SK-N-SH (cell line): ENCODE data around the gene DDA1. TPM values are rescaled to one million over a fixed set of nuclear protein-coding genes. Genes with fewer than 3 reads are reported as not detected.

Experiments
- CTCF ChIA-PET: fragments of 300-600, 350-600 bp; formaldehyde crosslinking; extraction: SDS; loops from one replicate; lab custom pipeline; 2021; lab: Yijun Ruan, JAX
- POLR2A ChIA-PET: fragments of 350-600 bp; sonication (Branson Sonifier 250); formaldehyde crosslinking; extraction: SDS; loops from one replicate; lab custom pipeline; 2020; ENCODE audit warnings: antibody characterized with exemption, inconsistent platforms; lab: Yijun Ruan, JAX
- DNase-seq: peaks from one replicate; pipeline ENCODE4 v3.0.0; 2012
- H2AFZ ChIP-seq: fragments of 200-600 bp; sonication (generic); 2 replicates; pipeline ENCODE4 v1.8.1; 2016; ENCODE audit warnings: antibody characterized with exemption, mild to moderate bottlenecking, low read depth
- H3F3A ChIP-seq: fragments of 200-600 bp; sonication (generic); replicated peaks from 2 replicates; pipeline ENCODE3; 2016; ENCODE audit warnings: antibody characterized with exemption, mild to moderate bottlenecking; ENCODE audit not compliant: insufficient read depth
- H3K27ac ChIP-seq, 2 experiments: fragments of 200-500 bp in 1 of 2; fragments of 200-600 bp in 1 of 2; sonication (Bioruptor generic) in 1 of 2; sonication (generic), shearing (Covaris generic) in 1 of 2; 2 replicates each; pipeline versions ENCODE4 v1.5.1 to v1.6.1; 2014 to 2016; ENCODE audit warnings: low read depth in 2 of 2, inconsistent platforms in 1 of 2, low read length in 1 of 2, mild to moderate bottlenecking in 1 of 2, mixed read lengths in 1 of 2
- H3K27me3 ChIP-seq: fragments of 200-600 bp; sonication (generic), shearing (Covaris generic); 2 replicates; pipeline ENCODE4 v1.6.1; 2016; ENCODE audit warnings: mixed run types; ENCODE audit not compliant: insufficient read depth
- H3K36me3 ChIP-seq, 2 experiments: fragments of 200-500 bp in 1 of 2; fragments of 200-600 bp in 1 of 2; sonication (Bioruptor generic) in 1 of 2; sonication (generic) in 1 of 2; replicated peaks in 1 of 2; 2 replicates each; pipeline versions ENCODE3 to v1.5.1; 2014 to 2016; ENCODE audit warnings: low read length in 1 of 2, mild to moderate bottlenecking in 1 of 2; ENCODE audit not compliant: insufficient read depth in 2 of 2, control insufficient read depth in 1 of 2
- H3K4me1 ChIP-seq, 2 experiments: fragments of 200-500 bp in 1 of 2; fragments of 200-600 bp in 1 of 2; sonication (Bioruptor generic) in 1 of 2; sonication (generic), shearing (Covaris generic) in 1 of 2; 2 replicates each; pipeline versions ENCODE4 v1.5.1 to v1.6.1; 2014 to 2016; ENCODE audit warnings: low read depth in 1 of 2, low read length in 1 of 2, mixed run types in 1 of 2; ENCODE audit not compliant: insufficient read depth in 2 of 2, control insufficient read depth in 1 of 2
- H3K4me2 ChIP-seq: fragments of 200-600 bp; sonication (generic), shearing (Covaris generic); 2 replicates; pipeline ENCODE4 v1.6.1; 2017; ENCODE audit warnings: mixed run types
- H3K4me3 ChIP-seq, 2 experiments: fragments of 200-500 bp in 1 of 2; fragments of 200-600 bp in 1 of 2; sonication (Bioruptor generic) in 1 of 2; sonication (generic), shearing (Covaris generic) in 1 of 2; 2 replicates each; pipeline versions ENCODE4 v1.5.1 to v1.8.1; 2014 to 2016; ENCODE audit warnings: low read depth in 2 of 2, inconsistent platforms in 1 of 2, low read length in 1 of 2, mild to moderate bottlenecking in 1 of 2, mixed read lengths in 1 of 2, moderate library complexity in 1 of 2
- H3K79me2 ChIP-seq: fragments of 200-600 bp; sonication (generic); 2 replicates; pipeline ENCODE4 v1.8.1; 2017; ENCODE audit warnings: mild to moderate bottlenecking; ENCODE audit not compliant: insufficient read depth
- H3K9ac ChIP-seq: fragments of 200-600 bp; sonication (generic); 2 replicates; pipeline ENCODE4 v1.6.1; 2017; ENCODE audit warnings: mixed run types
- H3K9me2 ChIP-seq: fragments of 200-600 bp; sonication (generic); 2 replicates; pipeline ENCODE4 v1.6.1; 2017; ENCODE audit warnings: mixed run types
- H3K9me3 ChIP-seq: fragments of 200-600 bp; sonication (generic); 2 replicates; pipeline ENCODE4 v1.6.1; 2017; ENCODE audit warnings: mixed run types, mild to moderate bottlenecking, moderate library complexity
- H4K20me1 ChIP-seq: fragments of 200-600 bp; sonication (generic); 2 replicates; pipeline ENCODE4 v1.6.1; 2017; ENCODE audit warnings: mild to moderate bottlenecking, mixed run types; ENCODE audit not compliant: insufficient read depth
- ELF1 ChIP-seq: IDR thresholded peaks from 2 replicates; pipeline ENCODE4 v1.4.0; 2012
- EZH2phosphoT487 ChIP-seq: fragments of 200-600 bp; sonication (generic); IDR thresholded peaks from 2 replicates; pipeline ENCODE4 v1.6.1; 2017; ENCODE audit warnings: low read depth, mixed run types, mild to moderate bottlenecking, antibody characterized with exemption, moderate library complexity, borderline replicate concordance
- FOSL2 ChIP-seq: IDR thresholded peaks from 2 replicates; pipeline ENCODE4 v1.4.0; 2012; ENCODE audit warnings: low read depth, mild to moderate bottlenecking, moderate library complexity, borderline replicate concordance
- FOXJ3 ChIP-seq: sonication (generic); formaldehyde crosslinking; IDR thresholded peaks from 2 replicates; pipeline ENCODE4 v1.5.1; 2020; ENCODE audit warnings: mild to moderate bottlenecking, missing genetic modification reagents
- FOXM1 ChIP-seq: IDR thresholded peaks from 2 replicates; pipeline ENCODE4 v1.4.0; 2012; ENCODE audit warnings: low read depth, mild to moderate bottlenecking
- GABPA ChIP-seq: IDR thresholded peaks from 2 replicates; pipeline ENCODE4 v1.4.0; 2012; ENCODE audit warnings: low read depth, mild to moderate bottlenecking
- GATA2 ChIP-seq: sonication (generic); formaldehyde crosslinking; IDR thresholded peaks from 2 replicates; pipeline ENCODE4 v1.5.0; 2020; ENCODE audit warnings: mild to moderate bottlenecking, missing genetic modification reagents
- MEF2A ChIP-seq: IDR thresholded peaks from 2 replicates; pipeline ENCODE4 v1.4.0; 2012; ENCODE audit warnings: low read depth, borderline replicate concordance
- MXI1 ChIP-seq: IDR thresholded peaks from 2 replicates; pipeline ENCODE4 v1.6.1; 2012; ENCODE audit warnings: mild to moderate bottlenecking, low read depth, low read length, improper control_type of control experiment
- NFIC ChIP-seq: IDR thresholded peaks from 2 replicates; pipeline ENCODE4 v1.4.0; 2012; ENCODE audit warnings: borderline replicate concordance
- RFX5 ChIP-seq: IDR thresholded peaks from 2 replicates; pipeline ENCODE4 v1.6.1; 2012; ENCODE audit warnings: mild to moderate bottlenecking, improper control_type of control experiment, low read length
- RXRA ChIP-seq: IDR thresholded peaks from 2 replicates; pipeline ENCODE4 v1.4.0; 2012; ENCODE audit warnings: low read depth, mild to moderate bottlenecking, borderline replicate concordance
- SMC3 ChIP-seq: IDR thresholded peaks from 2 replicates; pipeline ENCODE4 v1.6.1; 2012; ENCODE audit warnings: low read depth, low read length, improper control_type of control experiment
- TEAD4 ChIP-seq: IDR thresholded peaks from 2 replicates; pipeline ENCODE4 v1.4.0; 2012; ENCODE audit warnings: mild to moderate bottlenecking, borderline replicate concordance; ENCODE audit not compliant: insufficient read depth
- USF1 ChIP-seq: IDR thresholded peaks from 2 replicates; pipeline ENCODE4 v1.4.0; 2012; ENCODE audit warnings: low read depth, borderline replicate concordance
- WGBS: methylation state at CpG from one replicate; pipeline ENCODE4 v1.1.6; 2017; ENCODE audit warnings: low lambda C conversion rate; 5-methylcytosine and 5-hydroxymethylcytosine counted together
- polyA plus RNA-seq, 3 experiments: library from polyadenylated mRNA; depleted of rRNA; stranded (reverse); fragments of >200 nt; gene quantifications; 2 replicates each; pipeline ENCODE4 v1.2.3, GENCODE V29; 2012
- TF ChIP-seq, protein P1 (sequence below): IDR thresholded peaks from 2 replicates; pipeline ENCODE4 v1.4.0; 2012; ENCODE audit warnings: low read depth, borderline replicate concordance
- TF ChIP-seq, protein P2 (sequence below): IDR thresholded peaks from 2 replicates; pipeline ENCODE4 v1.4.0; 2012; ENCODE audit warnings: low read depth
- TF ChIP-seq, protein P3 (sequence below): IDR thresholded peaks from 2 replicates; pipeline ENCODE4; 2012
- TF ChIP-seq, protein P4 (sequence below): IDR thresholded peaks from 2 replicates; pipeline ENCODE4 v1.6.1; 2012; ENCODE audit warnings: mild to moderate bottlenecking, low read depth, low read length, moderate library complexity

Gene DDA1
- polyA plus RNA-seq, 1 of the 3 experiments (the other 2 are of a cell fraction), result 135 TPM

DNA sequence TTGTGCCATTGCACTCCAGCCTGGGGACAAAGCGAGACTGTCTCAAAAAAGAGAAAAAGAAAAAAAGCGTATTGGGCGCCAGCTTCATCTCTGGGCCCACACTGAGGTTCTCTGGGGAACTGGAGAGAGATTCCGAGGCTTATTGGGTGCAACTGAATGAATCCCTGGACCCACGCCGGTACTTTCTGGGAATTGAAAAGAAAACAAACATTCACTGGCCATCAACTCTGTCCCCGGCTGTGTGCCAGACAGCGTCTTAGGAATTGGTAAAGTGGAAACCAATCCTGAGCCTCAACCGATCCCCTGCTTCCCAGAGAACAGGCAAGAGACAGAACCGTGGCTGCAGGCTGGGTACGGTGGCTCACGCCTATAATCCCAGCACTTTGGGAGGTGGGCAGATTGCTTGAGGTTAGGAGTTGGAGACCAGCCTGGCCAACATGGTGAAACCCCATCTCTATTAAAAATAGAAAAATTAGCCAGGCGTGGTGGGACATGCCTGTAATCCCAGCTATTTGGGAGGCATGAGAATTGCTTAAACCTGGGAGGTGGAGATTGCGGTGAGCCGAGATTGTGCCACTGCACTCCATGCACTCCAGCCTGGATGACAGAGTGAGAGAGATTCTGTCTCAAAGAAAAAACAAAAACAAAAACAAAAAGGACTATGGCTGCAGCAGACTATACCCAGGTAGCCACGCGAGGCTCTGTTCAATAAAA, 16.7 kb downstream of the DDA1 start:
- CTCF ChIA-PET, result no interaction called here
- WGBS, result 96% methylated on average over 17 of the region's 17 CpGs
- no peaks in the 10 kb centered on the region for H3K79me2 ChIP-seq
- H3K9me2 ChIP-seq, result no peaks in the 10 kb centered on the region
- no peaks in the 10 kb centered on the region for H3K27me3 ChIP-seq
- H3F3A ChIP-seq, result no peaks in the 10 kb centered on the region
- no peak for DNase-seq
- H3K27ac ChIP-seq, result no peak overlapping the region
- peaks cover 0 to 24% of the 10 kb centered on the region in 2 experiments for H3K36me3 ChIP-seq
- no peak overlapping the region for H3K9ac ChIP-seq
- no peak overlapping the region for H3K4me2 ChIP-seq
- H2AFZ ChIP-seq, result no peak overlapping the region
- no peaks in the 10 kb centered on the region for H3K9me3 ChIP-seq
- H3K4me1 ChIP-seq, result no peaks in the 10 kb centered on the region
- no peak for TF ChIP-seq NFIC
- TF ChIP-seq MXI1, result no peak
- no peaks in the 10 kb centered on the region for H4K20me1 ChIP-seq
- POLR2A ChIA-PET, result no interaction called here
- H3K4me3 ChIP-seq, result no peak overlapping the region

DNA sequence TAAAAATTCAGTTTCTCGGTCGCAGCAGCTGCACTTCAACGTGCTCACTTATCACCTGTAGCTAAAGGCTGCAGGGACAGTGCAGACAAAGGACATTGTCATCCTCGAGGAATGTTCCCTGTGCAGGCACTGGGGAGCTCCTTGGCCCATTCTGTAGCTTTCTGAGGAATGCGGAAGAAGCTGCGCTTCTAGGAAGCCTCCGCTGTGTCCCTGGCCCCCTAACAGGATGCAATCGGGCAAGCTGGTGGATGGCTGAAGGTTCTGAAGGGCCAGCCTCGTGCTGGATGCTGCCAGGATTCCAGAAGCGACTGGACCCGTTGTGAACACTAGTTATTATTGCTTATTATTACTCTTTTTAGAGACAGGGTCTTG, 17.2 kb downstream of the DDA1 start:
- no peaks in the 10 kb centered on the region for H3K79me2 ChIP-seq
- WGBS, result 90% methylated on average over 10 of the region's 11 CpGs
- CTCF ChIA-PET, result interaction anchor here (1.3 kb wide), 1 partner anchor 15 kb away, joined by 4 read pairs; no protein-coding TSS in a partner anchor
- TF ChIP-seq FOXM1, result no peak
- TF ChIP-seq RXRA, result no peak
- no peak for TF ChIP-seq MEF2A
- TF ChIP-seq FOXJ3 (CRISPR knock-in tag), result no peak
- TF ChIP-seq USF1, result no peak
- TF ChIP-seq, protein P1, sequence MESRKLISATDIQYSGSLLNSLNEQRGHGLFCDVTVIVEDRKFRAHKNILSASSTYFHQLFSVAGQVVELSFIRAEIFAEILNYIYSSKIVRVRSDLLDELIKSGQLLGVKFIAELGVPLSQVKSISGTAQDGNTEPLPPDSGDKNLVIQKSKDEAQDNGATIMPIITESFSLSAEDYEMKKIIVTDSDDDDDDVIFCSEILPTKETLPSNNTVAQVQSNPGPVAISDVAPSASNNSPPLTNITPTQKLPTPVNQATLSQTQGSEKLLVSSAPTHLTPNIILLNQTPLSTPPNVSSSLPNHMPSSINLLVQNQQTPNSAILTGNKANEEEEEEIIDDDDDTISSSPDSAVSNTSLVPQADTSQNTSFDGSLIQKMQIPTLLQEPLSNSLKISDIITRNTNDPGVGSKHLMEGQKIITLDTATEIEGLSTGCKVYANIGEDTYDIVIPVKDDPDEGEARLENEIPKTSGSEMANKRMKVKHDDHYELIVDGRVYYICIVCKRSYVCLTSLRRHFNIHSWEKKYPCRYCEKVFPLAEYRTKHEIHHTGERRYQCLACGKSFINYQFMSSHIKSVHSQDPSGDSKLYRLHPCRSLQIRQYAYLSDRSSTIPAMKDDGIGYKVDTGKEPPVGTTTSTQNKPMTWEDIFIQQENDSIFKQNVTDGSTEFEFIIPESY, result no peak
- TF ChIP-seq, protein P2, sequence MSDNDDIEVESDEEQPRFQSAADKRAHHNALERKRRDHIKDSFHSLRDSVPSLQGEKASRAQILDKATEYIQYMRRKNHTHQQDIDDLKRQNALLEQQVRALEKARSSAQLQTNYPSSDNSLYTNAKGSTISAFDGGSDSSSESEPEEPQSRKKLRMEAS, result no peak
- TF ChIP-seq FOSL2, result no peak
- no peak for TF ChIP-seq TEAD4
- no peak for TF ChIP-seq GATA2 (CRISPR knock-in tag)
- TF ChIP-seq, protein P3, sequence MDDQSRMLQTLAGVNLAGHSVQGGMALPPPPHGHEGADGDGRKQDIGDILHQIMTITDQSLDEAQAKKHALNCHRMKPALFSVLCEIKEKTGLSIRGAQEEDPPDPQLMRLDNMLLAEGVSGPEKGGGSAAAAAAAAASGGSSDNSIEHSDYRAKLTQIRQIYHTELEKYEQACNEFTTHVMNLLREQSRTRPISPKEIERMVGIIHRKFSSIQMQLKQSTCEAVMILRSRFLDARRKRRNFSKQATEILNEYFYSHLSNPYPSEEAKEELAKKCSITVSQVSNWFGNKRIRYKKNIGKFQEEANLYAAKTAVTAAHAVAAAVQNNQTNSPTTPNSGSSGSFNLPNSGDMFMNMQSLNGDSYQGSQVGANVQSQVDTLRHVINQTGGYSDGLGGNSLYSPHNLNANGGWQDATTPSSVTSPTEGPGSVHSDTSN, result no peak
- no peak for TF ChIP-seq EZH2phosphoT487
- no peak for TF ChIP-seq GABPA
- TF ChIP-seq, protein P4, sequence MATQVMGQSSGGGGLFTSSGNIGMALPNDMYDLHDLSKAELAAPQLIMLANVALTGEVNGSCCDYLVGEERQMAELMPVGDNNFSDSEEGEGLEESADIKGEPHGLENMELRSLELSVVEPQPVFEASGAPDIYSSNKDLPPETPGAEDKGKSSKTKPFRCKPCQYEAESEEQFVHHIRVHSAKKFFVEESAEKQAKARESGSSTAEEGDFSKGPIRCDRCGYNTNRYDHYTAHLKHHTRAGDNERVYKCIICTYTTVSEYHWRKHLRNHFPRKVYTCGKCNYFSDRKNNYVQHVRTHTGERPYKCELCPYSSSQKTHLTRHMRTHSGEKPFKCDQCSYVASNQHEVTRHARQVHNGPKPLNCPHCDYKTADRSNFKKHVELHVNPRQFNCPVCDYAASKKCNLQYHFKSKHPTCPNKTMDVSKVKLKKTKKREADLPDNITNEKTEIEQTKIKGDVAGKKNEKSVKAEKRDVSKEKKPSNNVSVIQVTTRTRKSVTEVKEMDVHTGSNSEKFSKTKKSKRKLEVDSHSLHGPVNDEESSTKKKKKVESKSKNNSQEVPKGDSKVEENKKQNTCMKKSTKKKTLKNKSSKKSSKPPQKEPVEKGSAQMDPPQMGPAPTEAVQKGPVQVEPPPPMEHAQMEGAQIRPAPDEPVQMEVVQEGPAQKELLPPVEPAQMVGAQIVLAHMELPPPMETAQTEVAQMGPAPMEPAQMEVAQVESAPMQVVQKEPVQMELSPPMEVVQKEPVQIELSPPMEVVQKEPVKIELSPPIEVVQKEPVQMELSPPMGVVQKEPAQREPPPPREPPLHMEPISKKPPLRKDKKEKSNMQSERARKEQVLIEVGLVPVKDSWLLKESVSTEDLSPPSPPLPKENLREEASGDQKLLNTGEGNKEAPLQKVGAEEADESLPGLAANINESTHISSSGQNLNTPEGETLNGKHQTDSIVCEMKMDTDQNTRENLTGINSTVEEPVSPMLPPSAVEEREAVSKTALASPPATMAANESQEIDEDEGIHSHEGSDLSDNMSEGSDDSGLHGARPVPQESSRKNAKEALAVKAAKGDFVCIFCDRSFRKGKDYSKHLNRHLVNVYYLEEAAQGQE, result no peak
- no peak for TF ChIP-seq RFX5
- no peak for TF ChIP-seq ELF1
- TF ChIP-seq SMC3, result no peak

More for the DNA sequence above, 17.2 kb downstream of the DDA1 start:
- POLR2A ChIA-PET, result interaction anchor here (1.1 kb wide), 1 partner anchor 17 kb away, joined by 4 read pairs; the partner anchor contains the start of gene DDA1
- Histone ChIP-seq H3K4me1 (no peaks in the 10 kb centered on the region), H4K20me1 (no peaks in the 10 kb centered on the region), H3K36me3 (peaks cover 0 to 22% of the 10 kb centered on the region in 2 experiments), H3K4me2 (no peak overlapping the region), H3K4me3 (no peak overlapping the region), H3K9me2 (no peaks in the 10 kb centered on the region), H3K27me3 (no peaks in the 10 kb centered on the region), H3K27ac (no peak overlapping the region), H3F3A (no peaks in the 10 kb centered on the region), H3K9ac (no peak overlapping the region), H3K9me3 (no peaks in the 10 kb centered on the region), H2AFZ (no peak overlapping the region)
- no peak for DNase-seq
